Measurements from ENCODE around the gene SOAT1.
"Not testable (repeated sequence)": the region's sequence is repeated elsewhere in the genome, so short reads cannot be mapped to it uniquely, and the experiment has no call there.

SOAT1 gene

DNA sequence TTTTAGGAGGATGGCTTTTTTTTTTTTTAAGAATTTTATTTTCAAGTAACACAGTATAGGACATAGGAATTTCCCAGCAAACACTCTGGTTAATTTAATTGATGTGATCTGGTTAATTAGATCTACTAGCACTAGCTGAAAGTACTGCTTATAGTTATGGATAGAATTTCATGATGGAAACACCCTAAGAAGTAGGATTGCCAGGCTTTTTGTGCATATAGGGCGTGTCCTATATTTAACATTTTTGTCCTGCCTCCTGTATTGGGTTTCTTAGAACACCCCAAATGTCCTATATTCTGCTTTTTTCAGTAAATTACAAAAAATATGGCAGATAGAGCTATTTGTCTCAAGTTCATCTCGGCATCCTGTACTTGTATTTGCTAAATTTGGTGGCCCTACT is 58.6 kb downstream of the SOAT1 start:
- peaks cover 14% of the 10 kb centered on the region for H3K4me1 ChIP-seq (ENCODE audit: control insufficient read depth, insufficient read depth, low read length, unreplicated experiment)
- no peak overlapping the region for H3K4me3 ChIP-seq (ENCODE audit: low read depth, low read length)
- H3K36me3 ChIP-seq (ENCODE audit: insufficient read depth, low read length): peaks cover 34% of the 10 kb centered on the region
- H2AFZ ChIP-seq (ENCODE audit: low read length, unreplicated experiment): no peak overlapping the region
- H3K27me3 ChIP-seq (ENCODE audit: insufficient read depth, low read length): no peaks in the 10 kb centered on the region
- no peaks in the 10 kb centered on the region for H3K79me2 ChIP-seq (ENCODE audit: control insufficient read depth, insufficient read depth, low read length, unreplicated experiment)
- H3K27ac ChIP-seq (ENCODE audit: low read depth, low read length): no peak overlapping the region

DNA sequence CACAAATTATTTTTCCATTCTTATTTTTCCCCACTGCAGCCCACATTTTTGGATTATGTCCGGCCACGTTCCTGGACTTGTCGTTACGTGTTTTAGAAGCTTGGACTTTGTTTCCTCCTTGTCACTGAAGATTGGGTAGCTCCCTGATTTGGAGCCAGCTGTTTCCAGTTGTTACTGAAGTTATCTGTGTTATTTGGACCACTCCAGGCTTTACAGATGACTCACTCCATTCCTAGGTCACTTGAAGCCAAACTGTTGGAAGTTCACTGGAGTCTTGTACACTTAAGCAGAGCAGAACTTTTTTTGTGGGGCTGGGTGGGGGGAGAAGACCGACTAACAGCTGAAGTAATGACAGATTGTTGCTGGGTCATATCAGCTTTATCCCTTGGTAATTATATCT is 59.9 kb downstream of the SOAT1 start:
- Histone ChIP-seq H2AFZ (ENCODE audit: low read length, unreplicated experiment) (no peak overlapping the region), H3K27ac (ENCODE audit: low read depth, low read length) (no peak overlapping the region), H3K79me2 (ENCODE audit: control insufficient read depth, insufficient read depth, low read length, unreplicated experiment) (no peaks in the 10 kb centered on the region), H3K27me3 (ENCODE audit: insufficient read depth, low read length) (no peaks in the 10 kb centered on the region), H3K36me3 (ENCODE audit: insufficient read depth, low read length) (peaks cover 25% of the 10 kb centered on the region), H3K4me3 (ENCODE audit: low read depth, low read length) (no peak overlapping the region), H3K4me1 (ENCODE audit: control insufficient read depth, insufficient read depth, low read length, unreplicated experiment) (peaks cover 14% of the 10 kb centered on the region)

DNA sequence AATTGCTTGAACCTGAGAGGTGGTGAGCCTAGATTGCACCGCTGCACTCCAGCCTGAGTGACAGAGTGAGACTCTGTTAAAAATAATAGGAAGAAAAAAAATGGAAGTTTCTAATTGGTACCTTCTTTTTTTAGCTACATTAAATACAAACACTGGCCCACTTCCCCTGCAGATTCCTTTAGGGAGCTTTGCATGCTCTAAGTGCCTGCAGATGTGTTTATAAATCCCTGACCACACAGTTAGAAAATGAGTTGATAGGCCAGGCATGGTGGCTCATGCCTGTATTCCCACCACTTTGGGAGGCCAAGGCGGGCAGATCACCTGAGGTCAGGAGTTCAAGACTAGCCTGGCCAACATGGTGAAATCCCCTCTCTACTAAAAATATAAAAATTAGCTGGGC is 68.0 kb downstream of the SOAT1 start:
- not testable (repeated sequence) for H2AFZ ChIP-seq (ENCODE audit: low read length, unreplicated experiment); H3K27me3 ChIP-seq (ENCODE audit: insufficient read depth, low read length); H3K79me2 ChIP-seq (ENCODE audit: control insufficient read depth, insufficient read depth, low read length, unreplicated experiment); H3K4me1 ChIP-seq (ENCODE audit: control insufficient read depth, insufficient read depth, low read length, unreplicated experiment); H3K4me3 ChIP-seq (ENCODE audit: low read depth, low read length); H3K27ac ChIP-seq (ENCODE audit: low read depth, low read length); H3K36me3 ChIP-seq (ENCODE audit: insufficient read depth, low read length)

- Histone ChIP-seq H3K27me3 (ENCODE audit: insufficient read depth, low read length) (no peaks in the 10 kb centered on the region), H3K36me3 (ENCODE audit: insufficient read depth, low read length) (no peaks in the 10 kb centered on the region), H3K4me3 (ENCODE audit: low read depth, low read length) (peak within 1 kb of the TSS; percentile 89), H3K4me1 (ENCODE audit: control insufficient read depth, insufficient read depth, low read length, unreplicated experiment) (peaks cover 3% of the 10 kb centered on the region), H3K79me2 (ENCODE audit: control insufficient read depth, insufficient read depth, low read length, unreplicated experiment) (no peaks in the 10 kb centered on the region), H3K27ac (ENCODE audit: low read depth, low read length) (peak within 1 kb of the TSS; percentile 87), H2AFZ (ENCODE audit: low read length, unreplicated experiment) (peak within 1 kb of the TSS; percentile 25)
Observed at GRCh38 chr1:179365342-179366092, 71.9 kb downstream of the SOAT1 start, which contains the start of gene AXDND1. Gene AXDND1, plus strand, starts transcription at chr1:179365971. Its CDS starts 539 bp downstream, at chr1:179366510.

GRCh38 chr1:179366093-179366800 is 72.7 kb downstream of the SOAT1 start:
- Histone ChIP-seq H3K27me3 (ENCODE audit: insufficient read depth, low read length) (no peaks in the 10 kb centered on the region), H3K36me3 (ENCODE audit: insufficient read depth, low read length) (no peaks in the 10 kb centered on the region), H3K79me2 (ENCODE audit: control insufficient read depth, insufficient read depth, low read length, unreplicated experiment) (no peaks in the 10 kb centered on the region), H3K4me3 (ENCODE audit: low read depth, low read length) (peak overlapping the region; percentile 89), H3K27ac (ENCODE audit: low read depth, low read length) (peak overlapping the region; percentile 87), H3K4me1 (ENCODE audit: control insufficient read depth, insufficient read depth, low read length, unreplicated experiment) (peaks cover 3% of the 10 kb centered on the region), H2AFZ (ENCODE audit: low read length, unreplicated experiment) (peak overlapping the region; percentile 25)

DNA sequence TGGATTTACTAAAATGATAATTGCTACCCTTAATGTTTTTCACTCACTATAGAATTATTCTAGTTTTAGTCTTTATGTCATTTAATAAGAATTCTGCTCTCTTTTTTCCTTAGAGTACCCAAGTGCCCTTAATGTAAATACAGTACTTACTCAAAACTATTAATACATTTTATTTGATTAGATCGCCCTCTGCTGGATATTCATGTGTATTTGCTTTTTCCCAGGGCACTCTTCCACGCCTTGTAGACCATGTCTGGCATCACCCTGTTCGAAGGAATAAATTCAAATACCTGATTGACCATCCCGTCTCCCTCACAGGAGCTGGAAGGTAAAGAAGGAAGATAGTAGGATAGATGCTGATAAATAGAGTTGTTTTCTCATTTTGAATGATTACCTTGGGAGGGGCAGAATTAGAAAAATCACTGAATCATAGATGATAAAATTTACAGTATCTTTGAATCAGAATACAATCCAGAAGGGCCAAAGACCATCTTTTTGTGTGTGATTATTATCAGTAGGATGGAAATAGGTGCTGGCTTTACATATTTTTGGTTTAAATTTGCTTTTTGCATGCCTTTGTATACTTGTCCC is 76.2 kb downstream of the SOAT1 start:
- no peak overlapping the region for H3K4me3 ChIP-seq (ENCODE audit: low read depth, low read length)
- H3K79me2 ChIP-seq (ENCODE audit: control insufficient read depth, insufficient read depth, low read length, unreplicated experiment): no peaks in the 10 kb centered on the region
- no peaks in the 10 kb centered on the region for H3K27me3 ChIP-seq (ENCODE audit: insufficient read depth, low read length)
- no peak overlapping the region for H3K27ac ChIP-seq (ENCODE audit: low read depth, low read length)
- H3K36me3 ChIP-seq (ENCODE audit: insufficient read depth, low read length): no peaks in the 10 kb centered on the region
- no peak overlapping the region for H2AFZ ChIP-seq (ENCODE audit: low read length, unreplicated experiment)
- H3K4me1 ChIP-seq (ENCODE audit: control insufficient read depth, insufficient read depth, low read length, unreplicated experiment): peaks cover 3% of the 10 kb centered on the region

DNA sequence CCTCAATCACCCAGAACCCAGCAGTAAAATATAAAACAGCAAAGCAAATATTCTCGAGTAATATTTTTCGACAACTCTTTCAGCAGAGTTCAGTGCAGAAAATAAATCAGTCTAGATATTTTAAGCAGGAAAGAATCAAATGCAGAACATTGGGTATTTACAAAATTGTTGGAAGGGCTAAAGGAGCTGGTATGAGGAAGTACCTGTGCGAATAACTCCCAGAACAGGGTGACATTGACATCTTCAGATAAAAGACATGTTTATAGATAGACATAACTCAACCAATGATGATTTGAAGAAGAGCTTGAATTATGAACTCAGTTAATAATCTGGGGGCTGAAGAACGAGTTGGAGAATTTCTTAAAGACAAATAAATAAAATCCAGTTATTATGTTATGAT is 78.6 kb downstream of the SOAT1 start:
- no peaks in the 10 kb centered on the region for H3K79me2 ChIP-seq (ENCODE audit: control insufficient read depth, insufficient read depth, low read length, unreplicated experiment)
- no peaks in the 10 kb centered on the region for H3K36me3 ChIP-seq (ENCODE audit: insufficient read depth, low read length)
- no peaks in the 10 kb centered on the region for H3K27me3 ChIP-seq (ENCODE audit: insufficient read depth, low read length)
- H2AFZ ChIP-seq (ENCODE audit: low read length, unreplicated experiment): no peak overlapping the region
- H3K27ac ChIP-seq (ENCODE audit: low read depth, low read length): no peak overlapping the region
- H3K4me3 ChIP-seq (ENCODE audit: low read depth, low read length): no peak overlapping the region
- no peaks in the 10 kb centered on the region for H3K4me1 ChIP-seq (ENCODE audit: control insufficient read depth, insufficient read depth, low read length, unreplicated experiment)

GRCh38 chr1:179376223-179376622 is 82.6 kb downstream of the SOAT1 start:
- Histone ChIP-seq H3K27me3 (ENCODE audit: insufficient read depth, low read length) (no peaks in the 10 kb centered on the region), H3K4me3 (ENCODE audit: low read depth, low read length) (no peak overlapping the region)

DNA sequence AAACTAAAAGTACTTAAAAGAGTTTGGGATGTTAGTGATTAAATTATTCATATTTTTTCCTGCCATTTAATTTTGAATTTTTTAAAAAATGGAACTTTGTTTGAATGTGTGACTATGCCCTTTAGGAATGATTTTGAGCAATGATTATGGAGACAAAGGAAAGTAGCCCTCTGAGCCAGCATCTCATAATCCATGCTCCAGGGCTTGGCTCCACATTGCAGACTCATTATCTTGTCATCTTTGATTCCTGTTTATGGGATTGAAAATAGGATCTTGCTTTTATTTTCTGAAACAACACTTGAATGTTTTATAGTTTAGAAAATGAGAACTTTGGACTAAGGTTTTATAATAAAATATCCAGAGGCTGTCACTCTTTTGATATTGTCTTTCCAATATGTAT is 86.7 kb downstream of the SOAT1 start:
- no peaks in the 10 kb centered on the region for H3K36me3 ChIP-seq (ENCODE audit: insufficient read depth, low read length)
- no peaks in the 10 kb centered on the region for H3K4me1 ChIP-seq (ENCODE audit: control insufficient read depth, insufficient read depth, low read length, unreplicated experiment)
- H3K4me3 ChIP-seq (ENCODE audit: low read depth, low read length): no peak overlapping the region
- no peaks in the 10 kb centered on the region for H3K79me2 ChIP-seq (ENCODE audit: control insufficient read depth, insufficient read depth, low read length, unreplicated experiment)
- no peaks in the 10 kb centered on the region for H3K27me3 ChIP-seq (ENCODE audit: insufficient read depth, low read length)
- H3K27ac ChIP-seq (ENCODE audit: low read depth, low read length): no peak overlapping the region
- no peak overlapping the region for H2AFZ ChIP-seq (ENCODE audit: low read length, unreplicated experiment)

More at GRCh38 chr1:179376223-179376622, 82.6 kb downstream of the SOAT1 start:
- no peaks in the 10 kb centered on the region for H3K79me2 ChIP-seq (ENCODE audit: control insufficient read depth, insufficient read depth, low read length, unreplicated experiment)
- no peak overlapping the region for H2AFZ ChIP-seq (ENCODE audit: low read length, unreplicated experiment)
- H3K36me3 ChIP-seq (ENCODE audit: insufficient read depth, low read length): no peaks in the 10 kb centered on the region
- H3K27ac ChIP-seq (ENCODE audit: low read depth, low read length): no peak overlapping the region
- no peaks in the 10 kb centered on the region for H3K4me1 ChIP-seq (ENCODE audit: control insufficient read depth, insufficient read depth, low read length, unreplicated experiment)

- Histone ChIP-seq H2AFZ (ENCODE audit: low read length, unreplicated experiment) (no peak overlapping the region), H3K79me2 (ENCODE audit: control insufficient read depth, insufficient read depth, low read length, unreplicated experiment) (no peaks in the 10 kb centered on the region), H3K4me1 (ENCODE audit: control insufficient read depth, insufficient read depth, low read length, unreplicated experiment) (no peaks in the 10 kb centered on the region), H3K27ac (ENCODE audit: low read depth, low read length) (no peak overlapping the region), H3K4me3 (ENCODE audit: low read depth, low read length) (no peak overlapping the region), H3K27me3 (ENCODE audit: insufficient read depth, low read length) (no peaks in the 10 kb centered on the region), H3K36me3 (ENCODE audit: insufficient read depth, low read length) (no peaks in the 10 kb centered on the region)
Observed at GRCh38 chr1:179384027-179384426, 90.4 kb downstream of the SOAT1 start.
